ENCODE measurements around the gene EFNB2. TPM values are rescaled to one million over a fixed set of nuclear protein-coding genes. Genes with fewer than 3 reads are reported as not detected.

Gene EFNB2
- total RNA-seq, 1 donor from 2014 or later, result 79.4 TPM

DNA sequence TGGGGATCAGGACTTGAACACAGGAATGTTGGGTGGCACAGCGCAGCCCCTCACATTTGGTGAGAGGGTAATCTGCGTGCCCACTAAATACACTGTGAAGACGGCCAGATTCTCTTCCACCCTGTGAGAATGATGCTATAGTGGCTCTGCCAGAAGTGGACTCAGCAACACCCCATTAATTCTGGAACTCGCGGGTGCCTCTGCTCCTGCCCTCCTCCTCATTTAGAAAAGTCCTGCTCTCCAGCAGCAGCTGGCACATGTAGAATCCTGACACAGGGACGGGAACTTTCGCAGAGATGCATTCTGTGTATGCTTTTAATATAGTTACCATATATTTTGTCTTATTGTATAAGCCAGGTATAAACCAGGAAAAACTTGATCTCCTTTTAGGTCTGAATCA, 57.3 kb downstream of the EFNB2 start:
- no peak overlapping the region for H3K27ac Mint-ChIP-seq (ENCODE audit: unreplicated experiment)
- no peak overlapping the region for H3K4me3 Mint-ChIP-seq
- peaks cover 4% of the 10 kb centered on the region for H3K36me3 Mint-ChIP-seq (ENCODE audit: low read depth)
- H3K4me1 Mint-ChIP-seq, result peaks cover 4% of the 10 kb centered on the region
- H3K27me3 Mint-ChIP-seq (ENCODE audit: low read depth), result no peaks in the 10 kb centered on the region
- H3K9me3 Mint-ChIP-seq, result peaks cover 6% of the 10 kb centered on the region
- TF ChIP-seq, protein P1, sequence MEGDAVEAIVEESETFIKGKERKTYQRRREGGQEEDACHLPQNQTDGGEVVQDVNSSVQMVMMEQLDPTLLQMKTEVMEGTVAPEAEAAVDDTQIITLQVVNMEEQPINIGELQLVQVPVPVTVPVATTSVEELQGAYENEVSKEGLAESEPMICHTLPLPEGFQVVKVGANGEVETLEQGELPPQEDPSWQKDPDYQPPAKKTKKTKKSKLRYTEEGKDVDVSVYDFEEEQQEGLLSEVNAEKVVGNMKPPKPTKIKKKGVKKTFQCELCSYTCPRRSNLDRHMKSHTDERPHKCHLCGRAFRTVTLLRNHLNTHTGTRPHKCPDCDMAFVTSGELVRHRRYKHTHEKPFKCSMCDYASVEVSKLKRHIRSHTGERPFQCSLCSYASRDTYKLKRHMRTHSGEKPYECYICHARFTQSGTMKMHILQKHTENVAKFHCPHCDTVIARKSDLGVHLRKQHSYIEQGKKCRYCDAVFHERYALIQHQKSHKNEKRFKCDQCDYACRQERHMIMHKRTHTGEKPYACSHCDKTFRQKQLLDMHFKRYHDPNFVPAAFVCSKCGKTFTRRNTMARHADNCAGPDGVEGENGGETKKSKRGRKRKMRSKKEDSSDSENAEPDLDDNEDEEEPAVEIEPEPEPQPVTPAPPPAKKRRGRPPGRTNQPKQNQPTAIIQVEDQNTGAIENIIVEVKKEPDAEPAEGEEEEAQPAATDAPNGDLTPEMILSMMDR (conservative IDR thresholded peaks at IDR 0.05), result no peak
- no peak for DNase-seq (ENCODE audit: low read depth, low spot score)

DNA sequence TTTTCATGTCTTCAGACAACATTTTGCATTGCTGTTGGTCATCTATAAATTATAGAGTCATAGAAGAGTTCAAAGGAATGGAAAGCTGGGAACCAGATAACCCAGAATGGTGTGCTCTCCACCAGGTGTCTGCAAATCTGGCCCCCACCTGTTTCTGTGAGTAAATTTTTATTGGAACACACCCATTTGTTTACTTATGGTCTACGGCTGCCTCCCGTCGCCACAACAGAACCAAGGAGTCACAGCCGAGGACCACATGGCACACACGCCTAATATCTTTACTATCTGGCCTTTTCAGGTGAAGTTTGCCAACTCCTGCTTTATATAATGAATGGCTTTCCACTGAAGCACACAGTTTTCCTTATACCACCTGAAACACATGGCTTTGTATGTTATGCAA, 58.2 kb downstream of the EFNB2 start:
- Mint-ChIP-seq H3K27me3 (ENCODE audit: low read depth) (peaks cover 3% of the 10 kb centered on the region), H3K27ac (ENCODE audit: unreplicated experiment) (no peak overlapping the region), H3K4me1 (peaks cover 9% of the 10 kb centered on the region), H3K9me3 (peaks cover 2% of the 10 kb centered on the region), H3K4me3 (no peak overlapping the region), H3K36me3 (ENCODE audit: low read depth) (peaks cover 2% of the 10 kb centered on the region)
- TF ChIP-seq, protein P1 (conservative IDR thresholded peaks at IDR 0.05), result no peak
- DNase-seq (ENCODE audit: low read depth, low spot score), result no peak

DNA sequence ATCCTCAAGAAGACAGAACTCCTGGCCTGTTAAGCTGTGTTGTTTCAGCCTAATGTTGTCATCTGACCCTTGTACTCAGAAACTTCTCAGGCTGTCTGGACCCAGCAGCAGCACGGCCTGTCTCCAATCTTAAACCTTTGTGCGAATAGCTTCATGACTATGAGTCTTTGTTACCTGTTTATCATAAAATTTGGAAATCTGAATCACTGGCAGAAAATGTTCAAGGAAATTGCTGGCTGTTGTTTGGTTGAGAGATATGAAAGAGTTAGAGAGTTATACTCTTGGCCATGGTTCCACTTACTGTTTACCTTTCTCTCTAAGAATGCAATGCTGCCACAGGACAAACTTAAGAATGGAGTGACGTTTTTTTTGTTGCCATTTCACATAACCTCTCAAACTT, 59.6 kb downstream of the EFNB2 start:
- H3K9me3 Mint-ChIP-seq, result no peaks in the 10 kb centered on the region
- H3K36me3 Mint-ChIP-seq (ENCODE audit: low read depth), result no peaks in the 10 kb centered on the region
- peaks cover 14% of the 10 kb centered on the region for H3K4me1 Mint-ChIP-seq
- TF ChIP-seq, protein P1 (conservative IDR thresholded peaks at IDR 0.05), result no peak
- no peak overlapping the region for H3K27ac Mint-ChIP-seq (ENCODE audit: unreplicated experiment)
- peaks cover 6% of the 10 kb centered on the region for H3K27me3 Mint-ChIP-seq (ENCODE audit: low read depth)
- no peak for DNase-seq (ENCODE audit: low read depth, low spot score)
- H3K4me3 Mint-ChIP-seq, result no peak overlapping the region

DNA sequence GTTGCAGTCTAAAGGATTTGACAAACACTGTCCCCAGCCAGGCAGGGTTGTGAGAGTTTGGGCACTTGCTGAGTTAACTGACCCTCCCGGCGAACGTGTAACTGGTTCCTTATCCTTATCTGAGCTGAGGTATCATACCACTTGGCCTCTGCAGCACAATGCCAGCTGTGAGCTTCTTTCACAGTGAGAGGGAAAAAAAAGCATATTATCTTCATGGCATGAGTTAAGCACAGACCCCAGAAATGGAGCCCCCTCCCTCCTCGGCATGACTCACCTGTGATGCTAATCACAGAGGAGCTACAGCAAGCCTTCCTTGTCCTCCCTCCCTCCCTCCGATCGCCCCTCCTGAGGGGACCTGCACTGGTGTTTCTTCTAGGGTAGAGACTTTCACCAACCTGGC, 60.5 kb downstream of the EFNB2 start:
- Mint-ChIP-seq H3K27ac (ENCODE audit: unreplicated experiment) (no peak overlapping the region), H3K4me1 (peaks cover 14% of the 10 kb centered on the region), H3K4me3 (no peak overlapping the region), H3K36me3 (ENCODE audit: low read depth) (no peaks in the 10 kb centered on the region), H3K27me3 (ENCODE audit: low read depth) (peaks cover 6% of the 10 kb centered on the region), H3K9me3 (no peaks in the 10 kb centered on the region)
- TF ChIP-seq, protein P1 (conservative IDR thresholded peaks at IDR 0.05), result no peak
- DNase-seq (ENCODE audit: low read depth, low spot score), result no peak

DNA sequence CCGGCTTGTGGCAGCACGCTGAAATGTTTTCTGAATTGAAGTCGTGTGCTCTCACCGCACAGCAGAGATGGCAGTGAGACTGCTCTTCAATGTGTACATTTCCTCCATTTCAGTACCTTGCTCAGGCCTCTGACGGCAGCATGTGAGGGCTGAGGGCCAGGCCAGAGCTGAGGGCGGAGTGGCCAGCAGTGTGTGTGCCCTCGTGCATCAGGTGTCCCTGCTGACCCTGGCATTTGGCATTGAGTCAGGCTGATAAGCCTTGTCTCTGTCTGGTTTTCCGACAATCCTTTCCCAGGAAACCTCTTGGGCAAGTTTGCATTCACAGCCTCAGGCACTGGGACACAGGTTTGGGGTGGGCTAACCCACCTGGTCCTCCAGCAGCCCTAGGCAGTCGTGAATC, 62.3 kb downstream of the EFNB2 start:
- no peak overlapping the region for H3K27ac Mint-ChIP-seq (ENCODE audit: unreplicated experiment)
- H3K4me1 Mint-ChIP-seq, result peaks cover 30% of the 10 kb centered on the region
- H3K27me3 Mint-ChIP-seq (ENCODE audit: low read depth), result peaks cover 6% of the 10 kb centered on the region
- H3K4me3 Mint-ChIP-seq, result no peak overlapping the region
- no peaks in the 10 kb centered on the region for H3K9me3 Mint-ChIP-seq
- TF ChIP-seq, protein P1 (conservative IDR thresholded peaks at IDR 0.05), result no peak
- DNase-seq (ENCODE audit: low read depth, low spot score), result no peak
- H3K36me3 Mint-ChIP-seq (ENCODE audit: low read depth), result no peaks in the 10 kb centered on the region

DNA sequence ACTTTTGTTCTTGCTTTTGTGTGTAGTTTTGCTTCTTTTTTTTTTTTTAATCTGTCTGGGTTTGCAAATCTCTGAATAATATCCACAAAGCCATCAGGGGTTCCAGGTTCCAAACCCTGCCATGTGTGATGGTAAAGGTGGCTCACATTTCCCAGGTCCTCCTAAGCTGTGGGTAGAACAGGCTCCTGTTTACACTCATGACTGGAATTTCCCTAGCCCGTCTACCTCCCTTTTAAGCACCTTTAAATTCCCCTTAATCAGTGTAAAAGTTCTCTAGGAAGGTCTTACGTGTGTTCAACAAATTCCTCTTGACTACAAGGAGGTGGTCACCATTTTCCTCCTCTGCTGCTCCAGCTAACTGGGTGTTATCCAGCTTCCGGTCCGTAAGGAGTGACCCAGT, 62.8 kb downstream of the EFNB2 start:
- TF ChIP-seq, protein P1 (conservative IDR thresholded peaks at IDR 0.05), result no peak
- DNase-seq (ENCODE audit: low read depth, low spot score), result no peak
- H3K27me3 Mint-ChIP-seq (ENCODE audit: low read depth), result peaks cover 6% of the 10 kb centered on the region
- H3K4me1 Mint-ChIP-seq, result peaks cover 35% of the 10 kb centered on the region
- H3K36me3 Mint-ChIP-seq (ENCODE audit: low read depth), result no peaks in the 10 kb centered on the region
- H3K4me3 Mint-ChIP-seq, result no peak overlapping the region
- H3K9me3 Mint-ChIP-seq, result no peaks in the 10 kb centered on the region
- no peak overlapping the region for H3K27ac Mint-ChIP-seq (ENCODE audit: unreplicated experiment)
